ENCODE measurements around the gene RNASEH2B. TPM values are rescaled to one million over a fixed set of nuclear protein-coding genes. Genes with fewer than 3 reads are reported as not detected.

Gene RNASEH2B
- total and polyA plus RNA-seq, 2 experiments from 2014 or later: 39.0 to 64.8 TPM

DNA sequence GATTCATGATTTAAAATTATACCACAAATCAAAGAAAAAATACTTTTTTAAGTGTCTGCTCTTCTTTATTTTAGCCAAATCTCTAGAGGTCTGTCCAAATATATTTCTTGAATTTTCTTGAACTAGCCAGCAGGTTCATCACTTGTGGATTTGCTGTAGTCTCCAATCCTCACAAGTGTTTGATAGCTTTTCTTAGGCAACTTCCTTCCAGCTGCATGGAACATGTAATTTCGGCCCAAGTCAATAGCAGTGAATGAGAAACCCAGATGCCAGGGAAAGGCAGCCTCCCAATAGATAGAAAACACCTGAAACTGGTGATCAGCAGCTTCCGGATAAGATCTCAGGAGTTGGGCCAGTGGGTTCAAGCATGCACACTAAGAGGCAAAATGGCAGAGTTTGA, 15.6 kb upstream of the RNASEH2B start:
- H3K27me3 ChIP-seq (ENCODE audit: insufficient read depth): no peaks in the 10 kb centered on the region
- H3K79me2 ChIP-seq (replicated peaks; ENCODE audit: insufficient read depth): no peaks in the 10 kb centered on the region
- H3K36me3 ChIP-seq (ENCODE audit: insufficient read depth): no peaks in the 10 kb centered on the region
- peak overlapping the region; percentile 25; the same call in 2 of the 3 replicates for H3K4me3 Mint-ChIP-seq
- 0 out of 2 replicates have a peak overlapping the region, but pooled peaks have one; percentile 54 for H3K27ac Mint-ChIP-seq
- H3F3A ChIP-seq (replicated peaks; ENCODE audit: low read depth): peaks cover 12% of the 10 kb centered on the region; the same call in 1 of the 2 replicates
- H4K20me1 ChIP-seq (replicated peaks; ENCODE audit: insufficient read depth): no peaks in the 10 kb centered on the region
- no peak for TF ChIP-seq EZH2phosphoT487 (IDR thresholded peaks at IDR 0.05; ENCODE audit: unreplicated experiment)
- TF ChIP-seq ZNF462 (CRISPR knock-in tag; IDR thresholded peaks at IDR 0.05): peak; percentile 58; the same call in 1 of the 2 replicates
- peaks cover 45% of the 10 kb centered on the region for H3K4me1 ChIP-seq (ENCODE audit: insufficient read depth)
- no peak overlapping the region for H2AFZ ChIP-seq
- peak overlapping the region; percentile 40 for H3K4me3 ChIP-seq
- peaks cover 12% of the 10 kb centered on the region; the same call in 1 of the 2 replicates for H3K9me2 ChIP-seq (ENCODE audit: insufficient read depth)
- H3K4me2 ChIP-seq: peak overlapping the region; percentile 73
- H3K27ac ChIP-seq (ENCODE audit: low read depth): peak overlapping the region; percentile 67; the same call in 1 of the 2 replicates
- peak; percentile 47; the same call in 1 of the 3 replicates for ATAC-seq
- peak; percentile 21 for DNase-seq (ENCODE audit: low spot score)
- H3K36me3 Mint-ChIP-seq (ENCODE audit: low read depth): no peaks in the 10 kb centered on the region
- H3K27me3 Mint-ChIP-seq (ENCODE audit: insufficient read depth, low read depth, poor library complexity): peaks cover 5% of the 10 kb centered on the region
- H3K9me3 Mint-ChIP-seq: no peaks in the 10 kb centered on the region
- peaks cover 36% of the 10 kb centered on the region for H3K4me1 Mint-ChIP-seq

- H3K4me1 Mint-ChIP-seq: peaks cover 36% of the 10 kb centered on the region
- H4K20me1 ChIP-seq (replicated peaks; ENCODE audit: insufficient read depth): no peaks in the 10 kb centered on the region
- H3K4me2 ChIP-seq: peak overlapping the region; percentile 73
- H3K9me2 ChIP-seq (ENCODE audit: insufficient read depth): peaks cover 12% of the 10 kb centered on the region; the same call in 1 of the 2 replicates
- no peak overlapping the region for H3K27ac Mint-ChIP-seq
- H3K4me3 ChIP-seq: peak overlapping the region; percentile 40; the same call in 1 of the 2 replicates
- H3K36me3 Mint-ChIP-seq (ENCODE audit: low read depth): no peaks in the 10 kb centered on the region
- no peaks in the 10 kb centered on the region for H3K9me3 Mint-ChIP-seq
- peaks cover 5% of the 10 kb centered on the region for H3K27me3 Mint-ChIP-seq (ENCODE audit: insufficient read depth, low read depth, poor library complexity)
- no peak overlapping the region for H3K27ac ChIP-seq (ENCODE audit: low read depth)
- H3F3A ChIP-seq (replicated peaks; ENCODE audit: low read depth): peaks cover 12% of the 10 kb centered on the region; the same call in 1 of the 2 replicates
- no peak for TF ChIP-seq JUNB (IDR thresholded peaks at IDR 0.05; ENCODE audit: unreplicated experiment)
- no peak for TF ChIP-seq STAT1 (IDR thresholded peaks at IDR 0.05; ENCODE audit: unreplicated experiment)
- TF ChIP-seq ZNF114 (CRISPR knock-in tag; IDR thresholded peaks at IDR 0.05): no peak
- no peak for TF ChIP-seq POLR2AphosphoS5 (IDR thresholded peaks at IDR 0.05; ENCODE audit: low read depth)
- TF ChIP-seq EZH2 (IDR thresholded peaks at IDR 0.05; ENCODE audit: low read depth, unreplicated experiment): no peak
- TF ChIP-seq EZH2phosphoT487 (IDR thresholded peaks at IDR 0.05; ENCODE audit: unreplicated experiment): no peak
- no peak for TF ChIP-seq NANOG (IDR thresholded peaks at IDR 0.05; ENCODE audit: borderline replicate concordance)
- H3K4me3 Mint-ChIP-seq: no peak overlapping the region
- no peaks in the 10 kb centered on the region for H3K36me3 ChIP-seq (ENCODE audit: insufficient read depth)
- DNase-seq (ENCODE audit: low spot score) (no peak), ATAC-seq (no peak)
- no peaks in the 10 kb centered on the region for H3K79me2 ChIP-seq (replicated peaks; ENCODE audit: insufficient read depth)
- no peak overlapping the region for H2AFZ ChIP-seq
- no peaks in the 10 kb centered on the region for H3K27me3 ChIP-seq (ENCODE audit: insufficient read depth)
- H3K4me1 ChIP-seq (ENCODE audit: insufficient read depth): peaks cover 45% of the 10 kb centered on the region
Measured at GRCh38 chr13:50894504-50894903, 15.1 kb upstream of the RNASEH2B start.

All from GM23338 (cell line).